Measurements from ENCODE around the gene RBBP8NL. TPM values are rescaled to one million over a fixed set of nuclear protein-coding genes. Genes with fewer than 3 reads are reported as not detected.

The RBBP8NL gene
- total and polyA plus RNA-seq, 11 donors: not detected

GRCh38 chr20:62411479-62412193, 15.7 kb downstream of the RBBP8NL start:
- intact Hi-C loops (cut with DNase I): loop anchor here in 7 of 10 donors (2.0 to 10.0 kb wide), 7 partner anchors 76 to 203 kb away; no protein-coding TSS in a partner anchor
- H3K27me3 ChIP-seq: no peaks in the 10 kb centered on the region
- no peak overlapping the region for H3K27ac ChIP-seq
- no peaks in the 10 kb centered on the region for H3K36me3 ChIP-seq
- peaks cover 0 to 19% (median 10%) of the 10 kb centered on the region in 12 donors for H3K4me1 ChIP-seq
- DNase-seq (no peak), ATAC-seq (no peak)
- H3K4me3 ChIP-seq: no peak overlapping the region
- 76 to 84% (median 81%) methylated on average over 12 to 24 of the region's 24 CpGs for WGBS, 4 donors
- no peak for TF ChIP-seq POLR2A (IDR thresholded peaks at IDR 0.05)
- TF ChIP-seq, protein P1, sequence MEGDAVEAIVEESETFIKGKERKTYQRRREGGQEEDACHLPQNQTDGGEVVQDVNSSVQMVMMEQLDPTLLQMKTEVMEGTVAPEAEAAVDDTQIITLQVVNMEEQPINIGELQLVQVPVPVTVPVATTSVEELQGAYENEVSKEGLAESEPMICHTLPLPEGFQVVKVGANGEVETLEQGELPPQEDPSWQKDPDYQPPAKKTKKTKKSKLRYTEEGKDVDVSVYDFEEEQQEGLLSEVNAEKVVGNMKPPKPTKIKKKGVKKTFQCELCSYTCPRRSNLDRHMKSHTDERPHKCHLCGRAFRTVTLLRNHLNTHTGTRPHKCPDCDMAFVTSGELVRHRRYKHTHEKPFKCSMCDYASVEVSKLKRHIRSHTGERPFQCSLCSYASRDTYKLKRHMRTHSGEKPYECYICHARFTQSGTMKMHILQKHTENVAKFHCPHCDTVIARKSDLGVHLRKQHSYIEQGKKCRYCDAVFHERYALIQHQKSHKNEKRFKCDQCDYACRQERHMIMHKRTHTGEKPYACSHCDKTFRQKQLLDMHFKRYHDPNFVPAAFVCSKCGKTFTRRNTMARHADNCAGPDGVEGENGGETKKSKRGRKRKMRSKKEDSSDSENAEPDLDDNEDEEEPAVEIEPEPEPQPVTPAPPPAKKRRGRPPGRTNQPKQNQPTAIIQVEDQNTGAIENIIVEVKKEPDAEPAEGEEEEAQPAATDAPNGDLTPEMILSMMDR (IDR thresholded peaks at IDR 0.05): no peak
- no peaks in the 10 kb centered on the region for H3K9me3 ChIP-seq

DNA sequence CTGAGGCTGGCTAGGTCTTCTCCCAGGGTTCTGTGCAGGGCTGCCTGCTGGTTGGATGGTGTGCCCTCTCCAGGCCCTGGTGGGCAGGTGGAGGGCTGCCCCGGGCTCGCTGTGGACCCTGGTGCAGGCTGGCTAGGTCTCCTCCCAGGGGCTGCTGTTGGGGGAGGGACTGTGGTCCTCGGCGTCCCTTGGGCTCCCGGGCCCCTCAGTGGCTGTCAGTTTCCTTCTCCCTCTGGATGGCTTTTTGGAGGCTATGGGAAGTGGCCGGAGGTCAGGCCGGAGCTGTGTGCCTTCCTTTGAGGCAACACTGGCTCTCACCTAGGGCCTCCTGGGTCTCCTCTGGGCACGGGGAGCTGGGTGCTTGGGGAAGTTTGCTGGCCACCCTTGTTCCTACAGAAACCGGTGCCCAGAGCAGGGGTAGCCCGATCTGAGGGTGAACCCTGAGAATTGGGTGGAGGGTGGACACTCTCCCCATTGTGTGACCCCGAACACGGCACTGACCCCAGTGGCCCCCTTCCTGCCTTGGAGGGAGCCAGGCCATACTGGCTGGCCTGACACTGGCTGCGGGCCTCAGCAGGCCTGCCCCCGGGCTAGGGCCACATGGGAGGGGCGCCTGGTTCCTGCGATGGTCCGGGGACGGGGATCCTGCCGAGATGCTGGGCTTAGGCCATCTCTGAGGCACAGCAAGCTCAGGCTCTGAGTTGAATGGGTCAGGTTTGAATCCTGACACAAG, 16.4 kb downstream of the RBBP8NL start:
- intact Hi-C loops (cut with DNase I): loop anchor here in 7 of 10 donors (2.0 to 10.0 kb wide), 7 partner anchors 76 to 204 kb away; no protein-coding TSS in a partner anchor
- no peak for ATAC-seq
- WGBS, 4 donors: 77 to 84% (median 79%) methylated on average over 13 to 19 of the region's 19 CpGs
- H3K4me1 ChIP-seq: peaks cover 0 to 26% (median 17%) of the 10 kb centered on the region in 12 donors
- TF ChIP-seq, protein P1 (IDR thresholded peaks at IDR 0.05): no peak
- TF ChIP-seq POLR2A (IDR thresholded peaks at IDR 0.05): no peak
- DNase-seq: no peak
- H3K27ac ChIP-seq: no peak overlapping the region
- H3K4me3 ChIP-seq: no peak overlapping the region
- no peaks in the 10 kb centered on the region for H3K9me3 ChIP-seq
- H3K36me3 ChIP-seq: no peaks in the 10 kb centered on the region
- no peaks in the 10 kb centered on the region for H3K27me3 ChIP-seq

GRCh38 chr20:62409931-62410745, 17.2 kb downstream of the RBBP8NL start:
- 11 to 14% (median 12%) methylated on average over 4 to 30 of the region's 30 CpGs for WGBS, 4 donors
- intact Hi-C loops (cut with DNase I): loop anchor here (2.0 to 10.0 kb wide), 14 partner anchors 47 to 395 kb away; partner anchors contain the start of genes MRGBP (in 1 of the 10) and OSBPL2 (in 1 of the 10)
- ATAC-seq: peak in 3 of 4 donors; percentile 2 to 11 (median 3)
- H3K27ac ChIP-seq: no peak overlapping the region
- peak in 2 of 5 donors; percentile 51 to 69 for DNase-seq
- H3K27me3 ChIP-seq: no peaks in the 10 kb centered on the region
- TF ChIP-seq, protein P1 (IDR thresholded peaks at IDR 0.05): peak in 11 of 12 donors; percentile 33 to 65 (median 53)
- no peak for TF ChIP-seq POLR2A (IDR thresholded peaks at IDR 0.05)
- no peaks in the 10 kb centered on the region for H3K9me3 ChIP-seq
- H3K36me3 ChIP-seq: no peaks in the 10 kb centered on the region
- peaks cover 0 to 33% (median 23%) of the 10 kb centered on the region in 12 donors for H3K4me1 ChIP-seq
- H3K4me3 ChIP-seq: no peak overlapping the region
